GM21390 (cell line): ENCODE measurements around the gene CIROP.

Experiments
- ATAC-seq: cut with Tn5 transposase; IDR thresholded peaks from one replicate; pipeline ENCODE4 v1.9.1; 2021; ENCODE audit not compliant: unreplicated experiment

CIROP gene

DNA sequence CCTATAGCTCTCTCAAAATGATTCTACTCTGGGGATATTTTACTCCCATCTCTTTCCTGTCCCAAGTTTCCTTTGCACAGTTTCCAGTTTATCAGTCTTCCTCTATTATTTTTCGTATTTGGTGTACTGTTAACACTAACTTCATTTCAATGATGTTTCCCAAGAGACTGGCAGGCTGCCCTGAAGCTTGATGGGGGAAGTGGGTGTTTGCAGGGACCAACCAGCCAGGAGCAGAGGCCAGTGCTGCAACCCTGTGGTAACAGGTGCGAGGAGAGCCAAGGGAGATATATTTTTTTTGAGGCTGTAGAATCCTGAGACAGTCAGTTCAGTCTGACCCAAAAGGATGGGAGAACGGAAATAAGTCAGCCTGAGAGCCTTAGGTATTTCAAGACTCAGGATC, 26.1 kb upstream of the CIROP start:
- ATAC-seq, result no peak

DNA sequence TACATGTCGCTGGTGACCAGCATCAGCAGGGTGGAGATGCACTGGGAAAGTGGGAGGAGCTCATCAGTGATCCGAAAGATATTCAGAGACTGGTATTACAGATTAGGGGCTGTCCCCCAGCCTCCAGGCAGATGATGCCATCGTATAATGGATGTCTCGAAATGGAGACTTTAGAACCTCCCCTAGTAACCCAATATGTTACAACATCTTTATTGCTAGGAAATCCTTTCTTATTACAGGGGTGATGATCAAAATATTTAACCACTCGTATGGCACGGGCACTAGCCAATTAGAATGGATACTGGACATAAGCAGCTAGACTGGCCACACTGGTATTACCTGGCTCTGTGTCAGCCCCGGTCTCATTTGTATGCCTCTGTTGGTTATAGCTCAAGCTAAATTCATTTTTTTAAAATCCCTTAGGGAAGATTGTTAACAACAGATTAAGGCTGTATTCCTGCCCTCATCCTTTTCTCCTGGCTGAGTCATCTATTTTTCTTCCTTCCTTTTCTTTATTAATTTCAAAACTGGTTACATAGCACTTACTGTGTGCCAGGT, 25.0 kb upstream of the CIROP start:
- ATAC-seq, result no peak

DNA sequence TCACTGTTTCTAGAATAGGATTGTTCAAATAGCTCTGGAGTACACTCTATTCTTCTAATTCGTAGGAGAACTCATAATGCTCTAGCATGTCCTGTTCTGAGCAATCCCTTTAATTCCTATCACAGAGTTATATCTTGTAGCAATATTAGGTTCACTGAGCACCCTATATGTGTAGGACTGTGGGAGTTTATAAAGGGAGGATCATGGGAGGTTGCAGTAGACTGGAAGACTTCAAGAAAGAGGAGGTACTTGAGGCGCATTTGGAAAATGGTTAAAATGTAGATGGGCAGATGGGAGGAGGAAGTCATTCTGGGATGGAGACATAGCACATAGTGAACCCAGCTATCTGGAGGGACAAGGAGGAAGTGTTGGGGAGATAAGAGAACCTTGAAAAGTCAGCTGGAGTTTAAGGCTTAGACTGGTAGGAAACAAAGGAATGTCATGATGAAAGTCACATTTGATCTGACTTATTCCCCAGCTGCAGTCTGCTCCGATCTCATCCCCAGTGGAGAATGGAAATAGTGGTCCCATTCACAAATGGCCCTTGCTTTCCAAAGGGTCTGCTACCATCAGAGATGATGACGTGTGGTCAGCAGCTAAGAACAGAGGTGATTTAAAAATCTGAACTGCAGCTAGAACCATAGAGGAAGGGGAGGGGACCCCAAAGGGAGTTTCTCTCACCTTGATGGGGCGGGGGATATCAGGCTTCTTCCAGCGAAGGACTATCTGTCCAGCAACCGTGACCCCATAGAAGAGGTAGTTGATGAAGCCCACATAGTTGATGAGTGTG, 24.4 kb upstream of the CIROP start:
- no peak for ATAC-seq

DNA sequence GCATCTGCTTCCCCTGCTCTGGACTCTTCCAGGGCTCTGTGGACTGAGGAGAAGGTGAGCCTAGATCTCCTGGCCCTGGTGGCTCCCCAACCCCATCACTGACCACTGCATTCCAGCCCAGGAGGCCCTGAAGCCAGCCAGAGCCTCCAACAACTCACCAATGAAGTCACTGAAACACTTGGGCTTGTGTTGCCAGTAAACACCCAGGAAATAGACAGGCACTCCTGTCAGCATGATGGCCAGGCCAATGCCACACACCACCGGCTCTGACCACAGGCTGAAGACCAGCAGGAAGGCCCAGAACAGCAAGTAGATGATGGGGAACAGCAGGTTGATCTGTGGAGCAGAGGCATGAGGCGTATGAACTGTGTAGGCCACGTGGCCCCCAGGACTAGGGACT, 23.1 kb upstream of the CIROP start:
- ATAC-seq, result no peak

DNA sequence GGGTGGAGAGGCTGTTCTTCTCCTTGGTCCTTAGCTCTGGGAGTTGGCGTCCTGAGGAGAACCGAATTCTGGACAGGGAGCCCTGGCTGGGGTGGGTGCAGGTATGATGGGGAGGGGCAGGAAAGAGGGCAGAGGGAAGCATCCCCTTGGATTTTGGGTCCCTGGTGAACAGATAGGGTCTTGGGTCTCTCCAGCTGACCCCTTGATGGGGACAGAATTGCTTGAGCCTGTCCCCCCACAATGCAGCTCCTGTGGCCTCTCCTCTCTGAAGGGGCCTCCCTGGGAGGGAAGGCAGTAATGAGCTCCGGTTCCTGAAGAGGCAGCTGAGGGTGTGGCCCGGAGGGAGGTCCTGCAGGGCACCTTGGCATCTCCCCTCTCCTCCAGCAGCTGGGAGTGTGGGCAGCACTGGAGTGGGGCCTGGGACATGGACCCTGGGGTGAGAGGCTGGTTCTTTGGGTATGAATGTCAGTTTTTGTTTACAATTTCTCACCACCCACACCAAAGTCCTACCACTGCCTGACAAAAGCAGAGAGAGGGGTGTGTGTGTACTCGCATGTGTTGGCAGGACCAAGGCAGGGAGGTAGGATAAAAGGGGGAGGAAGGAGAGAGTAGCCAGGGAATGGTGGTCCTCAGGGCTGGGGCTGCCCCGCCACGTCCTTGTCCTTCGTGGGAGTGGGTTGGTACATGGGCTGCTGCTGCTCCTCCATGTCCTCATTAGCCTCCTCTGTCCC, 21.9 kb upstream of the CIROP start:
- no peak for ATAC-seq

DNA sequence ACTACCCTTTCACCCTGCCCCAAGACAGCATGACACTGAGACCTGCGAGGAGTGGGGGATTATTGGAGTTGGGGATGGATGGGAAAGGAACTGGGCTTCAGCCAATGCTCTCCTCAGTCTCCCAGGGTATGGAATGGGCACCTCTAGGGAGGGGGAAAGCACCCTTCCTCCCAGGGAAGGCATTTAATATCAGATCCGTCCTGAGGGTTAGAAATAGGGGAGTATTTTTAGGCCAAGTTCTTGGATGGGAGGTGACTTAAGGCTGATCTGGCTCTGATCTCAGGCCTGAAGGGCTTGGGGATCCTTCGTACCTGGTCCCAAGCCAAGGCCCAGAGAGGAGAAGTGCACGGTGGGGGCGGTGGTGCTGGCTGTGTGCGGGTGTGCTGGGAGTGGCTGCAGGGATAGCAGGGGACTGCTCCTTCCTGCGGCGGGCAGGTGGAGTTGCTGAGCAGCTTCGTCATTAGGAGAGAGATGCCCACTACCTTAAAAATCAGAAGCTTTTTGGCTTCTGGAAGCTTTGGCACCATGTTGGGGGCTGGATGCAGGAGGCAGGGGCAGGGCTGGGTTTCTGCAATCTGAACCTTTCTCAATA, 21.2 kb upstream of the CIROP start:
- no peak for ATAC-seq

DNA sequence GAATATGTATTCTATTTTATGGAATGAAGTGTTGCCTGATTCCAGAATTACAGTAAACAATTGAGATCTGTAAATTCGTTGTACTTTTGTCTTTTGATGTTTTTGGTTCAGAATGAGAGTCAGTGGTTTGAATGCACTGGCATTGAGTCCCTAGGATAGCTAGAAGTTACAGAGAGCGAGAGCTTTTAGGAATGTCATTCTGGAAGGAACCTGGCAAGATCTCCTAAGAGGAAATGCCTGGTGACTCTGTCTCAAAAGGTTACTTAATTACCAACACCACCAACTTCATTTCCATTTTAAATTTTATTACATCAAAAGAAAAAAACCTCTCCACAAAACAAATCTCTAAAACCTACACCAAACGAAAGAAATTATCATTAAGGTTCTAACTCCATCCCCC, 20.2 kb upstream of the CIROP start:
- no peak for ATAC-seq

DNA sequence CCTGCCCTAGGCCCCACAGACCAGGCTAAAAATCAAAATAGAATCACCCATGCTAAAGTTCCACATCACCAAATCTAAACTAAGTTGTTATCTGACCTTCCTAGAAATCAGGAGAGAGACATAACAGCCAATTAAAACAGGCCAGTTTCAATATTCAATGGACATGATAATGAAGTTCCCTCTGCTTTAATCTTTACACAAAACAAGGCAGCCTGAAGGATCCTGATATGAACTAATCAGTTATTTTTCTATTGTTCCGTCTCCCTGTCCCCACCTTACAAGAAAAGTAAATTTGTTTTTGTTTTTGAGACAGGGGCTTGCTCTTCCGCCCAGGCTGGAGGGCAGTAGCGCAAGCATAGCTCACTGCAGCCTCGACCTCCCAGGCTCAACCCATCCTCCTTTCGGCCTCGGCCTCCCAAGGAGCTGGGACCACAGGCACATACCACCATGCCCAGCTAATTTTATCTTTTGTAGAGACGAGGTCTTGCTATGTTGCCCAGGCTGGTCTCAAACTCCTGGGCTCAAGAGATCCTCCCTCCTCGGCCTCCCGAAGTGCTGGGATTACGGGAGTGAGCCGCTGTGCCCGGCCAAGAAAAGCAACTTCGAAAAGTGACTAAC, 19.7 kb upstream of the CIROP start:
- no peak for ATAC-seq

DNA sequence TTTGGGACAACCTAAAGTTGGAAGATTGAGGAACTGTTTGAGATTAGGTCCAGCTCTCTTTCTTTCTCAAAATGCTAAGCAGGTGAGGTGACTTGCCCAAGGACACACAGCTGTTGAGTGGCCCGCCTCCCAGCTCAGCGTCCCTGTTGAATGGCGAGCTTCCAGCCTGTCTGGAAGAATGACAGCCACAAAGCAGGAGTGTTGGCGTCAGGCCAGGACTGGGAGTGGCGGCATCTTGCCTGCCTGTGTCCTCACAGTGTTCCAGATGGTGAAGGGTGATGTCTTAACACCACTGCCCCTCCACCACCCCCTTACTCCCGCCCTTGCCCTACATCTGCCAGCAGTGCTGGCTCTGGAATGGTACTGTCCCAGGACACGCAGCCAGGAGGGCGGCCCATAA, 18.6 kb upstream of the CIROP start:
- ATAC-seq, result no peak

DNA sequence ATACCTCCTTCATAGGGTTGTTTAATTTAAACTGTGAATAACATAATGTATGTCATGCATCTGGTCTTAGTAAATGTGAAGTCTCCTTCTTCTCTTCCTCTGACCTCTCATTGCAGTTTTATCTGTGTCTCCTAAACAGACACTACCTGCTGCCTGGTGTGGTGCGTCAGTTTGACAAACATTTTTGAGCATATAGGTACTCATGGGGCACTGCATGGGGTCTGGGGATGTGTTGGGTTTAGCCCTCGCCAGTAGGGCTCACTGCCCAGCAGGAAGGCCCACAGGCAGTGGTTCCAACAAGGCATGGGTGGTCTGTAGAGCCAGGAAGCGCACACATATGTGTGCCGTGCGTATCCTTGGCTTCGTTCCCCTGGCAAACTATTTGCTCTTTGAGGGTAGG, 17.3 kb upstream of the CIROP start:
- ATAC-seq, result no peak

DNA sequence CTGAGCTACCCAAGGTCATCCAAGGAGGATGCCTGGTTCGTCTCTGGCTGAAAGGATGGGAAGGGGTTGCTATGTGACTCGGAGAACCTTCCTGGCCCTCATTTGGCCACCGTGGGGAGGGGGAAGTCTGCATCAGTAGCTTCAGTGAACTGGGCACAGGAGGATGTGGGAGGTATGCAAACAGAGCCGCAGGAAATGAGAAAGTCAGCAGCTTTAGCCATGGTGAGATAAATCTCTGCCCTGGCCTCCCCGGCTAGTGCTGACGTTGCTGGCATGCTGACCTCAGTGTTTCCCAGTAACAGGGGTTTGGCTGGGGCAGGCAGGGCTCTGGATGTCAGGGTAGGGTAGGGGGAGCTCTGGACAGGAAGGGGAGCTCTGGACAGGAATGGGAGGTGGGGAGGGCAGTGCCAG, 16.6 kb upstream of the CIROP start:
- ATAC-seq, result no peak

DNA sequence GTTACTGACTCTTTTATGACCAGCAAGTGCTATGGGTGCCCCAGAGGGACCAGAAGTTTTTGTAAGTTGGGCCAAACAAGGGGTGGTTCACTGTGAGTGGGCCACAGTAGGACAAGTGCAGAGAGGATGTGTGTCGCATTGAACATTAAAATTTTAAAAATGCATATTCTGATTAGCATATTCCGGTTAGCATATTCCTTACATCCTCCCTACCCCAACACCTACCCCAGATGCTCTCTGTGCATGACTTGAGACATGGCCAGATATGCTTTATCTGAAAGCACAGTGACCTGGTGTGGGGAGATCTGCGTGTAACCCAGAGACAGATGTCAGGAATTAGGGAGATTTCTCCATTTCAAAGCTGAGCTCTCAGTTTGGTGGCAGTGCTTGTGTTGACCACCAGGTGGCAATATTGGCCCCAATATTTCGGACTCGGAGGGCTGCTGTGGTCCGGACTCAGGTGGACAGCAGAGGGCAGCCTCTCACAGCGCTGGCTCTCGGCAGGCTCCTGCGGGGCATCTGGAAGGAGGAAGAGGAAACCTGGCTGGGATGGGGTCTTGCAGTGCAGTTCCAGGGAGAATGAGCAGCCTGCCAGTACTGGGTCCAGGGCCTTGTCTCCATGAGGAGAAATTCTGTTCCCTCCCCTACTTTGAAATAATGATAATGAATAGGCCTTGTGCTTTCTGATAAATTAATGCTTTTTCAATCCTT, 15.9 kb upstream of the CIROP start:
- peak; percentile 69 for ATAC-seq

DNA sequence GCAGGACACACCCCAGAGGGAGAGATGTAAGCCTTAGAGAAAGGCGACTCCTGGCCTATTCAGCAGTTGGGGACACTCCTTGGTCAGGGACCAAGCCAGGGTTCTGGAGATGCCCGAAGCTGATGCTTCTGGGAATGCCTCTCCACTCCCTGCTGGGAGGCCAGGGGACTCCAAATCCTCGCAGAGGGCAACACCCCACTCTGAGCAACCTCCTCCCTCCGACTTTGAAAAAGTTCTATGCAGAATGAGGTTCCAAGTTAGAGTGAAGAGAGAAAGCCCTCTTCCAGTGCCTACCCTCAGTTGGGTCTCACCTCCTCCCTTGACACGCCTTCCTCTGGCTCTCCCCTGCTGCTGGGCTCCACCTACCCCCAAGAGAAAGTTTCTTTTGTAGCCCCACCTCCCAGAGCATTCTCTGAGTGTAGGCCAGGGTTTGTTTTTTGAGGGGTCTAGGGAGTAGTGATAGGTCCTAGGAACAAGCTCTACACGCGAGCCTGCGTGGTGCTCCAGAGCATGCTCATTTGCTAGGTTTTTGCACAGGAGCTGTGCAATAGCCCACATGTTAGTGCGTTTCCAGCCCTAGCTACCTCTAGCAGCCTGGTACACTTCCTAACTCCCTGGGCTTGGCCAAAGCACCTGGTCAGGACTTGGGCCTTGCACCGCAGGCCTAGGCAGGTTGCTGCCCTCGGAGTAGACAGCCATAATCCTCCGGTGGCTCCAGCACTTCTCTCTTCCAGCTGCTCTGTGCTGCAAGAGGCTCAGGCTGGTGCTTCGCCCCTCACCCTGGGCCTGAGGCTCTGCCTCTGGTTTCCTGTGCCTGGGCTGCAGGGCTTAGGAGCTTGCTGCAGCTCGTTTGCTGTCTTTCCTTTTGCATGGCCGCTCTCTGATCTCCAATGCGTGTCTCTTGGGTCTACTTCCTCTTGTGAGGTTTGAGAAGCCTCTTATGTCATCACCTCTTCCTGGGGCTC, 14.9 kb upstream of the CIROP start:
- ATAC-seq, result no peak

DNA sequence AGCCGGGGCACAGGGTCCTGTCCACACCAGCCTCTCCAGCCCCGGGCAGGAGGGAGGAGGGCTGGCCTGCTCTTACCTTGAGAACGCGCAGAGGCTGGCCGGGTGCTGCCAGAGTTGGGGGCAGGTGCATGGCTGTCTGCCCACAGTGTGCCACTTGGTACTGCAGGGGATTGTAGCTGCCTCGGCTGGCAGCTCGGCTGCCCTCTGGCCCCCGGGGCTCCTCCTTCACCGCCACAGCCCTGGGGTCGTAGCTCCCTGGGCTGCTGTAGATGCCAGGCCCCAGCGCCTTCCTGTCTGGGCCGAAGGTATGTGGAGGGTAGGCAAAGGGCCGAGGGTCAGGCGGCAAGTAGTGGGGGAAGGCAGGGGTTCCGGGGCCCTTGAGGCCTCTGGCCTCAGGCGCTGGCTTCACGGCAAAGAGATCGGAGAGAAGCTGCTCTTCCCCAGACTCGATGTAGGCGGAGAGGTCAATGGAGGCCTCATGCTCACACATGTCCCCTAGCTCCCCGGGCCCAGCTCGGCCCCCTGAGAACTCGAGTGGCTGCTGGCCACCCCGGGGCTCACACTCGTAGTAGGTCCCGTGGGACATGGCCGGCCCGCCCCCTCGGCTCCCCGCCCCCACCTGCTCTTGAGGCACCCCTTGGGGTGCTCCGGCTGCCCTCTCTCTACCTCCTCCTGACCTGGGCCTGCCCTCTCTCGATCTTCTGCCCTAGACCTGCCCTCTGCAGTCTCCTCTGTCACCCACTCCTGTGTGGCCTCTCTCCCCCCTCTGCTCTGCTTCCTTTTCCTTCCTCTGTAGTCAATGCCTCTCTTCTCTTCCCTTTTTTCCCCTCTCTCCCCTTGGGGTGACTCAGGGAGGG, 13.9 kb upstream of the CIROP start, which contains the start of gene CEBPE:
Gene CEBPE (minus strand): TSS at position 750 of the 857 bp plus-strand sequence. CDS start 164 bp downstream, at position 586.
- no peak for ATAC-seq

DNA sequence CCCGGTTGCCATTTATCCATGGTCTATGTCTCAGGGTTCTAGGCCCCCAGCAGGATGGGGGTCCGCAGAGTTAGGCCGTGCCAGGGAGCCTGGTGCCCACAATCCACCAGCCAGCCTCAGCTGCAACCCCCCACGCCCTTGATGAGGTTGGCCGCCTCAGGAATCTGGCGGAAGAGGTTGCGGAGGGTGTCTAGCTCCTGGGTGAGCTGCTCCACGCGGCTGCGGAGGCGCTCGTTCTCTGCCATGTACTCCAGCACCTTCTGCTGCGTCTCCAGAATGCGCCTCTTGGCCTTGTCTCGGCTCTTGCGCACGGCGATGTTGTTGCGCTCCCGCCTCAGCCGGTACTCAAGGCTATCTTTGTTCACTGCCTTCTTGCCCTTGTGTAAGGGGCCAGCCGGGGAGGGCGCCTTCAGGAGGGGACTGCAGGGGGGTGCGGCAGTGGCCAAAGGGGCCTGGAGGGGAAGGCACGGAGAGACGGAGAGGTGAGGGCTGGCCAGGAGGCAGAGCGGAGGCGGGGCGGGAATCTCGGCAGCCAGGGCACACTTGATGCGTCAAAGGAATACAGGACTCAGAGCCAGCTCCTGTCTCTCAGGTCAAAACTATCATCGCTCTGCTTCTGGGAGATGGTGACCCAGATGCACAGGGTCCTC, 12.7 kb upstream of the CIROP start:
- ATAC-seq, result no peak

DNA sequence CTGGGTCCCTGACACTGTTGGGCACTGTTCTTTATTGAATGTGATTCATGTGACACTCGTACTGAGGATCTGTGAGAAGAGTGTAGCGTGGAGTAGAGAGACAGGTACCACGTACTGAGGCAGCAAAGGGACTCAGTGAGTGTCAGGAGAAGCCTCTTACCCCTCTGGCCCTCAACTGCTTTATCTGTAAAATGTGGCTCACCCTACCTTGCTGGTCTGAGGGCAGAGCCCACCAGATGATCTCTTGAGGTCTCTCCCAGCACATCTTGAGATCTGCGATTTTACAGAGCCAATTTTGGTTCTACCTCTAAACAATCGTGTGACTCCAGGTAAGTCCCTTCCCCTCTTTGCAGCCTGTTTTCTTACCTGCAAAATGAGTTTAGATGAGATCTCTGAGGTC, 11.1 kb upstream of the CIROP start:
- ATAC-seq, result no peak

DNA sequence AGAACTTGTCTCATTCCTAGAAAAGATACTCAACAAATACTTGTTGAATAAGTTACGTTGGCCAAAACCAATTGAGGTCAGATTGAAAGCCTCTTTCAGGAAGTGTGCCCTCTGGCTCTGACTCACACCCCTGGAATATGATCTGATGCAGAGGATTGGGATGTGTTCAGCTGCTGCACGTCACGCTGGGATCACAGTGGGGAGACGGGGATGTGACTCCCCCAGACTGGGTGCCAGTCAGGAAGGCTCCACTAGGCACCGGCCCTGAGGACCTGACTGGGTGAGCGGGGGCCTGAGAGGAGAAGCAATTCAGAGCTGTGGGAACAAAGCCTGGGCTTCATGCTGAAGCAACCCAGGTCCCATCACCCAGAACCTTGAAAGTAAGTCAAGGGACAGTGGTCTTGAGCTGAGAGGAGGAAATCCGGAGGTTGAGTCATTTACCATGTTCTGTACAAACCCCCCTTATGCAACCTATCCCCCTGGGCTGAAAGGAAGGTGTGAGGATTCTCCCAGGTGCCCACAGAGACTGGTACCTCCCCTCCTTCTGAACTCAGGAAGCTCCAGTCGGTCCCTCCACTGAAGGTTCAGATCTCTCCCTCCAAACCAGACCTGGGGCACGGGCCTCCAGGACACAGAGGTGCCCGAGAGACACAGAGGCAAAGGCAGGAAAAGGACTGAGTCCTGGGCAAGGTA, 10.4 kb upstream of the CIROP start:
- no peak for ATAC-seq

DNA sequence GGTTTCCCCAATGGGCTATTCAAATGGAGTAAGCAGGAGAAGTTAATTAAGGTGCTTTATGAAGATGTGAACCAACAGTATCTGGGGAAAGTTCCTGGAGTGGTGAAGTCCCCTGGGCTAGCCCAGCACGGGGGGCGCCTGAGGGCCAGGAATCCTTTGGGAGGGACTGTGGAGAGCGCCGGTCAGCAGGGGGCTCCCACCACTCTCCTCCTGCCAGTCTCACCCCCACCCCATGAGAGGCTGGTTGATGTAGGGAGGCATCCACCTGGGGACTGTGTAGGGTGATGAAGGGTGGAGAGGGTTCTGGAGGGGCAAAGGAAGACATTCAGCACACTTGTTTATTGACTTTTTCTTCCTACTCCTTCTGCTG, 9.9 kb upstream of the CIROP start:
- no peak for ATAC-seq
